GM19463 (cell line): ENCODE results near the gene SLC24A2.
"Not testable (repeated sequence)": the region's sequence is repeated elsewhere in the genome, so short reads cannot be mapped to it uniquely, and the experiment has no call there.

Experiments used
- ATAC-seq: cut with Tn5 transposase; IDR thresholded peaks from one replicate; pipeline ENCODE4 v1.9.1; 2021; ENCODE audit warnings: mild to moderate bottlenecking, moderate library complexity; ENCODE audit not compliant: unreplicated experiment

SLC24A2 gene

DNA sequence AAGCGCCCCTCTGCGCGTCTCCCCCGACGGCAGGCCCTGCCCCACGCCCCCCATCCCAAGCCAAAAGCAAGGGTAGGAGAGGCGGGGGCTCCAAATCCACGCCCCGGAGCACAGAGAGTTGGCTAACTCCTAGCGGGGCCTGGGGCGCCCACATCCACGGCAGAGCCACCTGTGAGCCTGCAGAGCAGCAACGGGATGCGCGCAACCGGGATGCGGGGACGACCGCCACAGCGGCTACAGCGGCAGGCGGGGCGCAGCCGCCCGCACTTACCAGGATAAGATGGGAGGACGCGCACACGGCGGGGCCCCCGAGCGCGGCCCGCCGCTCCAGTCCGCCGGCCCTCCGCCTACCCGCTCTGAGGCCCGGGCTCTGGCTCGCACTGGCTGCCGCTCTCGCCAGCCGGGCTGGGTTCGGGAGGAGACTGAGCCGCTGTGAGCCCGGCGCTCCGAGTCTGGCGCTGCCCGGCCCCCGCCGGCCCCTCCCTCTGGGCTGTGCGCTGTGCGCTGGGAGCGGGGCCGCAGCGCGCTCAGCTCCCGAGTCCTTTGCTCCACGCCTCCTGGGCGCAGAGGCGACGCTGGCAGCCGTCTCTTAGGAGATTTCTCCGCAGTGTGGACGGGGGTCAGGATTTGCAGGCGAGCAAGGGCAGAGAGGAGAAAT is at the start of gene SLC24A2:
SLC24A2 (minus strand) TSS at position 424 of the 658 bp plus-strand sequence.
- ATAC-seq: no peak

DNA sequence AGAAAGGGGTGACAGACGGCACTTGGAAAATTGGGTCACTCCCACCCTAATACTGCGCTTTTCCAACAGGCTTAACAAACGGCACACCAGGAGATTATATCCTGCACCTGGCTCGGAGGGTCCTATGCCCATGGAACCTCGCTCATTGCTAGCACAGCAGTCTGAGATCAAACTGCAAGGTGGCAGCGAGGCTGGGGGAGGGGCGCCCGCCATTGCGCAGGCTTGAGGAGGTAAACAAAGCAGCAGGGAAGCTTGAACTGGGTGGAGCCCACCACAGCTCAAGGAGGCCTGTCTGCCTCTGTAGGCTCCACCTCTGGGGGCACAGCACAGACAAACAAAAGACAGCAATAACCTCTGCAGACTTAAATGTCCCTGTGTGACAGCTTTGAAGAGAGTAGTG is 44.5 kb upstream of the SLC24A2 start:
- not testable (repeated sequence) for ATAC-seq

DNA sequence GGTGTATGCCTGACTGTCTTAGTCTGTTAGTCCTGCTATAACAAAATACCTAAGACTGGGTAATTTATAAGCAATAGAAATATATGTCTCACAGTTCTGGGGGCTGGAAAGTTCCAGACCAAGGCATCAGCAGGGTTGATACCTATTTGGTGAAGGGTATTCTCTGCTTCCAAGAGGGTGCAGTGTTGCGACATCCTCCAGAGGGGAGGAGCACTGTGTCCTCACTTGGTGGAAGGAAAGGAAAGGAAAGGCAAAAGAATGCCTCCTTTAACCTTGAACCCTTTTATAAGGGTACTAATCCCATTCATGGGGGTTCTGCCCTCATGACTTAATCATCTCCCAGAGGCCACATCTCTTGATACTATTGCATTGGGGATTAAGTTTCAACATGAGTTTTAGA is 42.0 kb upstream of the SLC24A2 start:
- ATAC-seq: no peak

DNA sequence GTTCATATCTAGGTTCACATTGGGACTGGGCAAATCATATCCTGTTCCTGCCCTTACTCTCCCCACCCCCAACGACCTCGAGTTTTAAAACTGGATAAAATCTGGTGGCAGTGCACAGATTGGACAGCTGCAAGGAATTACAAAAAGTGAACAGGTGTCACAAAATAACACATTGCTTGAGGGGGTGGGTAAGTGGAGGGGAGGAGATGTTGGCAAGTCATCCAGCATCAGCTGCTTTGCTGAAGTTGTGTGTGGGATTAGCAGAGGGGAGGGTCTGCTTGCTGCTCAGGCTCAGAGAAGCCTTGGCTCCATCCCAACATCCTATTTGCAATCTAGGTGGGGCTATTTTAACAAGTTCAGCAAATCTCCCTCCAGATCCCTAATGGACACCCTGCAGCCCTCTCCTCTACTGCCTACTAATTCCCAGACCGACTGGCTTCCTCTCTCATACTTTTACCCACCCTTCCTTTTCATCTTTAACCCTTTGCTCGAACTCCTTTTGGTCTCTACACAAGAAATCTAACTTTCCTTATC is 39.8 kb upstream of the SLC24A2 start:
- ATAC-seq: no peak

DNA sequence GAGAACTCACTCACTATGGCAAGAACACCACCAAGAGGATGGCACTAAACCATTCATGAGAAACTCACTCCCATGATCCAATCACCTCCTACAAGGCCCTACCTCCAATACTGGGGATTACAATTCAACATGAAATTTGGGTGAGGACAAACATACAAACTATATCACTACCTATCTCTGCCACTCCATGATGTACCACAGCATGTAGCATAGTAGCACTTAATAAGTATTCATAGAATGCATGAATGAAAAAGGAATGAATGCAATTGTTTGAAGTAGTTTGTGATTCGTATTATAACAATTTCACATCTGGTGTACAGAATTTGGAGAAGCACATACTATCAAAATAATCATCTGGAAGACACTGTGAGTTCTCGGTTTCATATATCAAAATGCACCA is 27.9 kb upstream of the SLC24A2 start:
- no peak for ATAC-seq

DNA sequence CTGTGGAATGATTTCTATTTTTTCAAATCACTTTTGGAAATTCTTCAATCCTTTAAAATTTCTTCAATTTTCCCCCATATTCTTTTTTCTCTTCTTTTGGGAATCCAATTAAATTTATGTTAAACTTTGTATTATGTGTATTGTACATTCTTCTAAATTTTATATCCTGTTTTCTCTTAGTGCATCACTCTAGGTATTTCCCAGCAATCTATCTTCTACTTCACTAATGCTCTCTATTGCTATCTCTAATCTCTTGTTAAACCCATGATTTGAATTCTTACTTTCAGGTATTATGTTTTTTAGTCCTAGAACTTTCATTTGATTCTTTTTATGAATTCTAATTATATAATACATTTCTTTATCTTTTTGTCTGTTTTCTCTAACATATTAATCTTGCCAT is 23.4 kb upstream of the SLC24A2 start:
- ATAC-seq: no peak

DNA sequence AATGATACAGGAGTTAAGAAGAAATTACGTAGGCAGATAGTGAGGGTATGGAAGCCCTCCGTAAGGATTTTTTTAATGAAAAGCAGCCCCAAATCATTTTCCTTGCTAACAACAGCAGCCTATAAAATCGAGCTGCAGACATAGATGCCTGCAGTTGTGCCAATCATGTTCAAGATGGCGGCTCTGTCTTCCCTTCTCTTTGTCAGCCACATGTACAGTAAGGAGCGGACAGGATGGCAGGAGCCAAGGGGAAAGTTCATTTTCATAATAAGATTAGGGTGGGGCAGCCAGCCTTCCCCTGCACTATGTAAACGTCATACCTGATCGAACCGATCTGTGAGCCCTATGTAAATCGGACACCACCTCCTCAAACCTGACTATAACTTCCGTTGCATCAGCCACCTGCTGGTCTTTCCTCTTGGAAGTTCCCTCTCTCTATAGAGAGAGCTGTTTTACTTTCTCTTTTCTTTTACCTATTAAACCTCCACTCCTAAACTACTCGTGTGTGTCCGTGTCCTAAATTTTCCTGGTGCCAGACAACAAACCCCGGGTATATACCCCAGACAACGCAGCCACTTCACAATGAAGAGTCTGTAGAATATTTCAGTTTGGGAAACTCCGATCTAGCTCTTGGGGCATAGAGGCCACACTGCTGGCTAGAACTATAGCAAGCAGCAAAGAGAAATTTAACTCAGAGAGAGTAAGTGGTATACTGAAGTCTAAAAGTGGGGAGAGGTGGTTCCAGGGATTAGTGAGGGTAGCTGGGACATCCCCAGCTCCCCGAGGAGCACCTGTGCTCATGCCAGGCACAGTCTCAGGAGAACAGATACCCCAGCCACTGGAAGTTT is 20.8 kb upstream of the SLC24A2 start:
- ATAC-seq: no peak

DNA sequence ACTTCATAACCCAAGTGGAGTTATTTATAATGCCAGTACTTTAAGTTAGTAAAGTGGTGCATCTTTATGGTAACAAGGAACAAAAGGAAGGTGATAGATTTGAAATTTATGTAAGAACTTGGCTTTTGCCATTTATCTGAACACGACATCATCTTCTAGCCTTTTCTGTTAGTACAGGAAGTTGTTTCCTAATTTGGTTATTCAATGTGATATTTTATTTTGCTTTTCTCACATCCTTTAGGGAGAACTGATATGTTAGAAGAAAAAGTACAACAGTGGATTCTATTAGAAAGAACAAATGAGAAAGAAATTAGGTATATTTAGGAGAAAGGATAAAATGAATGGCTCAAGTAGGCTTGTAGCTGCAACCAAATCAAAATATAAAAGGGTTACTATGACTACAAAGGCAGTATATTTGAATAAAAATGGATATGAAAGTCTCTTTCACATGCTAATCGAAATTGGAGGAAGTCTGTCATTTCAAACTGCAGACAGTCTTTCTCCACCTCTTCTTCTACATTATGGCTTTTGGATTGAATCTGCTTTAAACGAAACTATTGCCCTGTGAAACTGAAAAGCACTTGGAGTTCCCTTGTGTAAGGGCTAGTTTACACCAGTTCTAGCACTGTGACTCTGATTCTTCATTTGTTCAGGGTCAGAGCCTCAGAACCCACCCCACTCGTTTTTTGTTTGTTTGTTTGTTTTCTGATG is 18.5 kb upstream of the SLC24A2 start:
- no peak for ATAC-seq

DNA sequence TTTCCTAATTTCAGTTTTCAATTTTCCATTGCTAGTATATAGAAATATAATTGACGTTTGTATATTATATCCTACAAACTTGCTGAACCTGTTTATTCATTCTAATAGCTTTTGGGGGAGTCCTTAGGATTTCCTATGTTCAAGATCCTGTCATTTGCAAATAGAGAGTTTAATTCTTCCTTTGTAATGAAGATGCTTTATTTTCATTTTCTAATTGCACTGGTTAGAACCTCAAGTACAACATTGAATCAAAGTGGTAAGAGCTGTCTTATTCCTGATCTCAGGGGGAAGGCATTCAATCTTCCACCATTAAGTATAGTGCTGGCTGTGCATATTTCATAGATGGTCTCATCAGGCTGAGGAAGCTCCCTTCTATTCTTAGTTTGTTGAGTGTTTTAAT is 15.6 kb upstream of the SLC24A2 start:
- ATAC-seq: no peak

DNA sequence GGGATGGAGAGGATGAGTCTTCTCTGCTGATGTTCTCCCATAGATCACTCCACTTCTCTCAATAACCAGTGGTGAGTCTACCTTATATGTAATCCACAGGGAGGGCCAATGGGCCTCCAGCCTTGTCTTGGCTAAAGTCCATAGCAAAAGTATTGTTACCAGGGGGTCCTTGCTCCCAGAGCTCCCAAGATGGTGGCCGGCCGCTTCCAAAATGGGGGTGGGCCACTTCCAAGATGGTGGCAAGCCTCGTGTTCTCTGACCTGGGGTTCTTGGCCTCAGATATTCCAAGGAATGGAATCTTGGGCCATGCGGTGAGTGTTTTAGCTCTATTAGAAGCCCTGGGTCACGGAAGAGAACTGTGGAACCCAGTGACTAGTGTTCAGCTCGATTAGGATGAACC is 12.0 kb upstream of the SLC24A2 start:
- ATAC-seq: no peak

DNA sequence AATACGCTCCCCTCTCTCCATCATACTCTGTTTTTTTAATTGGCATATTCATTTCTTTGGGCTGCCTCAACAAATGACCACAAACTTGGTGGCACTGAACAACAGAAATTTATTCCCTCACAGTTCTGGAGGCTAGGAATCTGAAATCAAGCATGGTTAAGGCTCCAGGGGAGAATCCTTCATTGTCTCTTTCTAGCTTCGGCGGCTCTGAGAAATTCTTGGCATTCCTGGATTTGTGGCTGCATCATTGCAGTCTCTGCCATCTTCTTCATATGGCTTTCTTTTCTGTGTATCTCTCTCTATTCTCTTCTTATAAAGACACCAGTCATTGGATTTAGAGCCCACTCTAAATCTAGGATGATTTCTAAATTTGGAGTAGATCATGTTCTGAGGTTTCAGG is 10.9 kb upstream of the SLC24A2 start:
- no peak for ATAC-seq

DNA sequence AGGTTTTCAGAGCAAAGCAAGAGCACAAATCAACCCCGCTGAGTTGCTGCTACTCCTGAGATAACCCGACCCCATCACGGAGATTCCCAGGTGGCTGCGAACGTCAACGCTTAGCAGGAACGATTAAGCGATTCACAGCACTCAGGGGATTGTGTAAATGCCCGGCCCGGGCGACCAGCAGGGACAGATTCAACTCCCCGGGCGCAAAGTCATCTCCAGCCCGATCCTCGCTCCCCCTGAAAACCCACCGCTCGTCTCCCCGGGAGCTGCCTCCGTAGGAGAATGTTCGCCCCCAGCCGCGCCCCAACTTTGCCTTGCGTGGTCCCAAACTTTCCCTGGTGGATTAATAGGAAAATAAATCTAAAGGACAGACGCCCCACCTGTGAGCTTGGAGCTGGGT is 685 bp downstream of the SLC24A2 start:
- no peak for ATAC-seq

DNA sequence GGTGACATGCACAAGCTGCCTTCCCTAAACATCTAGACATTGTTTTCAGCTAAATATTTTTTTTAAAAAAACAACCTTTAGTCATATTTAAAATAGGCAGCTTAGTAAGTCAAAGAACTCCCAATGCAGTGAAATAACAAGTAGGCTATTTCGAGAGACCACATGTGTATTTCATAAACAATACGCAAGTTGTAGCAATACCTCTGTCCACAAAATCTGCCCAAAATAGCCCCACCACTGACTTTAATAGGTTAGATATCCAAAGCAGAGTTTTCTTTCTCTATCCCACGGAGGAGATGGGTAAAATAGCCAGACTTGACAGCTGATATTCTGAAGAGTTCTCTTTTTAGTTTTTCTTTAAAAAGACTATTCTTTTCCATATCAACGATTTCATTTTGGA is 1.2 kb downstream of the SLC24A2 start:
- no peak for ATAC-seq

DNA sequence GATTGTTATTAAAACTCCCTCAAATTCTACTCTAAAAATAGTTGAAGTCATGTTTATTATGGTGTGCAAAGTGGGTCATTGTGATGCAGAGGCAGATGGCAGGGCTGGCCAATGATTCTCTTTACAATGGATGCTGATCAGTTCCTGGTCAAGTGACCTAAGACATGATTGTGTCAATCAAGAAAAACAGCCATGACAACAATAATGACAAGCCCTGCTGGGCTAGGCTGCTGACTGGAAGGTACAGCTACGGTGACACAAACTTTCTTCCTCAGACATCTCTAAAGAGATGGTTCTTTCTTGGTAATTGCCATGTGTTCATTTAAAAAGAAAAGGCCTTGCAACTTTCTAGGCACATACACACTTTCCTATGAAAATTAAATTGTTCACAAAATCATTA is 3.6 kb downstream of the SLC24A2 start:
- ATAC-seq: no peak

DNA sequence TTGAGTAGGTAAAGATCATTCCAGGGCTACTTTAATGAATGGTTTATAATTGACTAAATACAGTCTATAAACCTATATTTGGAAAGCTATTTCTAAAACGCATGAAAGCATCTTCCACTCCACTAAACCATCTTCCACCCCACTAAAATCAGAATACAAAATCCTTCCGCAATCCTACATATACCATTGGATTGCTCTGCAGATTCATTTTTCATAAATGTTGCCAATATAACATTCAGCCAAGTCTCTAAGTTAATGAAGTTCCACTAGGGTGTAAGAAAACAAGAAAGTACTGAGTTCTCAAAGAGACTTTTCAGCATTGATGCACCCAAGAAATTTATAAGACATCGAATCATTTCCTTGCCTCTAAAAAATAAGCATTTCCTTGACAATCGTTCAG is 4.7 kb downstream of the SLC24A2 start:
- ATAC-seq: no peak

DNA sequence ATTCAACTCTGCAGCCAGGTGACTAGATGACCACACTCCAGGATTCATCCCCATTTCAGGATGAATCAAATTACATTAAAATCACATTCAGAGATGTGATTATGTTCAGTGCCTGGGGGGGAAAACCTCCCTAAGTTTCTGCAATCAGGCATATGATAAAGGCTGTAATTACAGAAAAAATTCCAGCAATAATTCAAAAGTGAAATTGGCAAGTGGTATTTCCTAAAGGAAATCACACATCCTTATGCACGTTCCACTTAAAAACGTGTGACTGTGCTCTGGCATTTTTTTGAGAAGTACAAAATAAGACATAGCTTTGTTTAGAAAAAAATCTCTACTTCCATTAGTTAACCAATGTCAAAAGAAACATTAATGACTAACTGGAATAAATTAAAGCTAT is 5.3 kb downstream of the SLC24A2 start:
- no peak for ATAC-seq

DNA sequence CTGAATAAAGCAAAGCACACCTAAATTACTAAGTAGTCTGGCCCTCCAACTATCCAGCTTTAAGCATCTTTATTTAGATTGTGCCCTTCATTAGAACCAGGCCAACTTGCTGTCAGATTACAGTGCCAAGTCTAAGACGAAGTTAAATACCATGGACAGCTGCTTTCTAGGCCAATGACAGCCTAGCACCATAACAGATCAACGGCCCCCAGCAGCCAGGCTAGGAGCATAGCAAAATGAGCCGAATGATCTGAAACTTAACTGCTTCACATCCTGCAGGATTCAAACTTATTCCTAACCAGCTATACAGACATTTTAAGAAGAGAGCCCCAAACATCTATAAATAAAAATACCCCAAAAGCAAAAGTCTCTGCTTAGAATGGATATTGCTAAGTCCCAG is 6.8 kb downstream of the SLC24A2 start:
- no peak for ATAC-seq

DNA sequence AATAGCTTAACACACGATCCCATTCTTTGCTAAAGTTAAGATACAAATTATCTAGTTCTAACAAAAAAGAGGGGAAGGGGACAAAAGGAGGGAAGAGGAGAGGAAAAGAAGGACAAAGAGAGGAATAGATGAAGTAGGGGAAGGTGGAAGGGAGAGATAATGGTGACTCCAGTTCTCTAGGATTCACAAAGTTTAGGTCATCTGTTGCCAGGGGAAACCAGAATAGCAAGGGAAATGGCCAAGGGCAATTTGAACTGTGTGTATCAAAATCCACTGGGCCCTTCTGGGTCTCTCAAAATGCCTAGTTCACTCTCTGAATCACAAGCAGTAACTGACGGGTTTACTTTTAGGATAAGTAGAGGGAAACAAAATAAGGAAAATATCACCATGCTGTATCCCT is 7.6 kb downstream of the SLC24A2 start:
- ATAC-seq: no peak

DNA sequence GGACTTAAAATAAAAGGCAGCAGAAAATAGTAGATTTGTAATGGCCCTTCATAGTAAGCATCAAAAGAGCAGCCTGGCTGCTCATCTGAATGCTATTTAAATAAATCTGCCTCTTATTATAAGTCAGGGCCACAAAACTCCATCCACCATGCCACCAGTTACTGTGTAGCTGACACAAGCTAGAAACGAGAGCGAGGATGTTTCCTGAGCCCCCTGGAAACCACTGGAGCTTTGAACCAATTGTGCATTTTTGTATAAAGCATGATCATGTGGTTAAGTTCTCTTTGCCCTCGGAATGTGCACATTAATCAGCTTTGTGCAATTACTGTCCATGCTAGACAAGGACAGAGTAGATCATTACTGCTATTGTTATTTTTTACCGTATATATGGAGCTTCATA is 17.4 kb downstream of the SLC24A2 start:
- ATAC-seq: no peak

DNA sequence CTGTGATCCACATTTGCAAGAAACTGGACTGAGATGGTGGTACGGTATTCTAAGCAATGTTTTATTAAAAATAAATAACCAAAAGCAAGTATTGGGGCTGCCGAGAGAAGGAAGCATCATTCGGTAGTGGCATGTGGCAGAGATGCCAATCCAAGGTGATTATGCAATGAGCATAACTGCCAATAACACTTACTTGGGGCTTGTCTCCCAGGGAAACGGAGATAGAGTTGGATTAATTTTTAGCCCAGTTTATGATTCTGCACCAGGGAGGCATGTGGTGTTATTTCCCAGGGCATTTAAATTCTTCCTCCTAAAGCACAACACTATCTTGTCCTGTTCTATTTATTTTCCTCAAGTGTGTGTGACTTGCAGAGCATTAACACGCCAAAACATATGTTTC is 17.9 kb downstream of the SLC24A2 start:
- no peak for ATAC-seq

DNA sequence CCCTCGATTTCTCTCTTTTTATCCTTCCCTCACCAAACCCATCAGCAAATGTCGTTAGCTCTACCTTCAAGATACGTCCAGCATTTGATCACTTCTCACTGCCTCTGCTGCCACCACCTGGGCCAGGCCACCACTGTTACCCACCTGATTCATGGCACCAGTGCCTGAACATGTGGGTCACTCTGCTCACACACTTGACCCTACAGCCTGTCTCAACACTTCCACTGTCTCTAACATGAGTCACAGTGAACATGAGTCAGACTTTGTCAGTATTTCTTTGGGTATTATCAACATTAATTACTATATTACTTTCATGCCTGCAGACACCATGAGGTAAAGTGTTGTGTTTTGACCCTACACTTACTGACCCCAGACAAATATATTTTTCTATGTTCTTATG is 19.6 kb downstream of the SLC24A2 start:
- ATAC-seq: no peak

DNA sequence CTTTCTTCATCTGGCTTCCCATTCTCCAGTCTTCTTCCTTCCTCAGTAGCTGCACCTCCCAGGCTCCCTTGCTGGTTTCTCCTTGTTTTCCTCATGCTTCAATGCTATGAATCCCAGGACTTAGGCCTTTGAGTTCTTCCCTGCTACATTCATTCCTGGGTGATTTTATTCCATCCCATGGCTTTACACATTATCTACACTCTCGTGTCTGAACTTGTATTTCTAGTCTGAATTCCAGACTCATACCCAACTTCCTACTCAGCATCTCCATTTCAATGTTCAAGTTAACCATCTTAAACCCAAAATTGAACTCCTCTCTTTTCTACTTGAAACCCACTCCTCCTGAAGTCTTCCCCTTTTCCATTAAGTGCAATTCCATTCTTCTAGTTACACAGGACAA is 20.0 kb downstream of the SLC24A2 start:
- no peak for ATAC-seq
